CD4-positive, alpha-beta memory T cell (primary cell): ENCODE measurements around the gene RND3. TPM values are rescaled to one million over a fixed set of nuclear protein-coding genes. Genes with fewer than 3 reads are reported as not detected.

Experiments
- CTCF ChIA-PET: fragments of 350-600 bp; sonication (Branson Sonifier 250); formaldehyde crosslinking; loops from one replicate; lab custom pipeline; 2021; ENCODE audit warnings: inconsistent platforms; ENCODE audit not compliant: partially characterized antibody; lab: Charles Lee
- POLR2A ChIA-PET: fragments of 350-600 bp; sonication (Branson Sonifier 250); formaldehyde crosslinking; loops from one replicate; lab custom pipeline; 2021; ENCODE audit not compliant: partially characterized antibody; lab: Charles Lee
- DNase-seq, 5 donors: peaks; one replicate each; pipeline versions ENCODE4 v3.0.0 to v3.0.0-alpha.2; 2020 to 2022; ENCODE audit warnings: mixed read lengths in 1 of 5
- H3K27ac ChIP-seq: one replicate; pipeline ENCODE4 v1.7.0; 2013; ENCODE audit warnings: low read depth, low read length
- H3K27me3 ChIP-seq: 2 replicates; pipeline ENCODE4 v1.7.0; 2013; ENCODE audit warnings: mild to moderate bottlenecking, low read length, moderate library complexity; ENCODE audit not compliant: insufficient read depth
- H3K36me3 ChIP-seq: 2 replicates; pipeline ENCODE4 v1.7.0; 2013; ENCODE audit warnings: mild to moderate bottlenecking, low read length, moderate library complexity; ENCODE audit not compliant: insufficient read depth
- H3K4me1 ChIP-seq: 2 replicates; pipeline ENCODE4 v1.7.0; 2013; ENCODE audit warnings: mild to moderate bottlenecking, low read length, moderate library complexity; ENCODE audit not compliant: insufficient read depth
- H3K4me3 ChIP-seq, 2 donors: one replicate each; pipeline ENCODE4 v1.7.0; 2013; ENCODE audit warnings: low read length in 2 of 2, mild to moderate bottlenecking in 1 of 2
- H3K9me3 ChIP-seq, 2 donors: one replicate each; pipeline ENCODE4 v1.7.0; 2013; ENCODE audit warnings: low read length in 2 of 2, control low read depth in 1 of 2; ENCODE audit not compliant: control insufficient read depth in 1 of 2
- H3K27ac Mint-ChIP-seq, 7 donors: one replicate each; pipeline ENCODE4 v1.8.0; 2020 to 2021; ENCODE audit warnings: mixed read lengths in 7 of 7, mild to moderate bottlenecking in 6 of 7, inconsistent platforms in 3 of 7, moderate library complexity in 3 of 7
- H3K27me3 Mint-ChIP-seq, 2 donors: one replicate each; pipeline ENCODE4 v1.8.0; 2020 to 2021; ENCODE audit warnings: mixed read lengths in 2 of 2
- H3K36me3 Mint-ChIP-seq, 2 donors: one replicate each; pipeline ENCODE4 v1.8.0; 2020 to 2021; ENCODE audit warnings: mixed read lengths in 2 of 2, inconsistent platforms in 1 of 2, mild to moderate bottlenecking in 1 of 2
- H3K4me1 Mint-ChIP-seq, 4 donors: one replicate each; pipeline ENCODE4 v1.8.0; 2020 to 2021; ENCODE audit warnings: mixed read lengths in 4 of 4, mild to moderate bottlenecking in 1 of 4
- H3K4me3 Mint-ChIP-seq, 8 donors: one replicate each; pipeline ENCODE4 v1.8.0; 2020 to 2021; ENCODE audit warnings: mixed read lengths in 8 of 8, mild to moderate bottlenecking in 7 of 8, moderate library complexity in 6 of 8, inconsistent platforms in 3 of 8
- H3K9me3 Mint-ChIP-seq, 8 donors: one replicate each; pipeline ENCODE4 v1.8.0; 2020 to 2021; ENCODE audit warnings: mixed read lengths in 8 of 8, mild to moderate bottlenecking in 5 of 8, inconsistent platforms in 3 of 8, moderate library complexity in 1 of 8
- intact Hi-C: fragments of 100-400 bp; cut with micrococcal nuclease; formaldehyde crosslinking; loops from one replicate; pipeline ENCODE4 v1.15.1; 2023
- polyA plus RNA-seq, 2 donors: library from polyadenylated mRNA; unstranded; fragments of 300-500 nt; fragmentation: Illumina TruSeq; gene quantifications; one replicate each; pipeline ENCODE4 v1.2.3, GENCODE V29; 2021
- total RNA-seq, 2 experiments: library from RNA; stranded (reverse); gene quantifications; one replicate each; pipeline ENCODE4 v1.2.3, GENCODE V29; 2021

Gene RND3
- total and polyA plus RNA-seq, 4 experiments from 2014 or later = not detected

DNA sequence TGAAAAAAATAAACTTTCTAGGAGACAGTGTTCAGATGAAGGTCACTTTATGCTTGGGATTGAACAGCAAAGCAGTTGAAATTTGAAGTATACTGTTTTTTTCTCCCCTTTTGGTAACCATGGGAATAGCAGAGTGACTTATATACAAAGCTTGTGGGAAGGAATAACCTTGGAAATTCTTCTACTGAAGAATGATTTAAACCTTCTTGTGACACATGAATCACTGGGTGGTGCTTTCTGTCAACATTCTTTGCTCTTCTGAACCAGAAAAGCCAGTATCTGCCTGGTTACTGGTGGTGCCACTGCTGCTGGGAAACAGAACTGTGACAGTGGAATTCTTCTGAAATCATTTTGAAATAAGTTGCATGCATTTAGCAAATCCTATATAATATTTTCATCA lies 39.4 kb upstream of the RND3 start:
- intact Hi-C loops = no loop called here
- Mint-ChIP-seq H3K4me3 (no peak overlapping the region), H3K36me3 (no peaks in the 10 kb centered on the region), H3K27ac (no peak overlapping the region), H3K27me3 (no peaks in the 10 kb centered on the region), H3K4me1 (no peaks in the 10 kb centered on the region), H3K9me3 (peaks cover 0 to 5% (median 0%) of the 10 kb centered on the region in 8 donors)
- H3K27me3 ChIP-seq = no peaks in the 10 kb centered on the region
- H3K4me3 ChIP-seq = no peak overlapping the region
- H3K9me3 ChIP-seq = no peaks in the 10 kb centered on the region
- no peaks in the 10 kb centered on the region for H3K36me3 ChIP-seq
- H3K4me1 ChIP-seq = no peaks in the 10 kb centered on the region
- POLR2A ChIA-PET = no interaction called here
- no peak for DNase-seq
- no peak overlapping the region for H3K27ac ChIP-seq
- CTCF ChIA-PET = no interaction called here

DNA sequence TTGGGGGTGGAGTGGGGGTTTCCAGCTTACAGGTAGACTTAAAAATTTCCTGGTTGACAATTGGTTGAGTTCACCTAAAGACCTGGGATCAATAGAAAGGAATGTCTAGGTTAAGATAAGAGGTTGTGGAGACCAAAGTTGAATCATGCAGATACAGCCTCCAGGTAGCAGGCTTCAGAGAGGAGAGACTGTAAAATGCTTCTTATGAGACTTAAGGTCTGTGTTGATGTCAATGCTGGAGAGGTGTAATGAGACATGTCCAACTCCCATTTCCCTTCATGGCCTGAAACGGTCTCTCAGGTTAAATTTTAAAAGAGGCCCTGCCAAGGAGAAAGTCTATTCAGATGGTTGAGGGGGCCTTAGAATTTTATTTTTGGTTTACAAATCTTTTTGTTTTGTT lies 38.5 kb upstream of the RND3 start:
- Mint-ChIP-seq H3K27ac (no peak overlapping the region), H3K9me3 (peaks cover 0 to 5% (median under 1%) of the 10 kb centered on the region in 8 donors), H3K36me3 (no peaks in the 10 kb centered on the region), H3K27me3 (no peaks in the 10 kb centered on the region), H3K4me1 (no peaks in the 10 kb centered on the region), H3K4me3 (no peak overlapping the region)
- POLR2A ChIA-PET = no interaction called here
- Histone ChIP-seq H3K36me3 (no peaks in the 10 kb centered on the region), H3K4me1 (no peaks in the 10 kb centered on the region), H3K27ac (no peak overlapping the region), H3K27me3 (no peaks in the 10 kb centered on the region), H3K9me3 (no peaks in the 10 kb centered on the region), H3K4me3 (no peak overlapping the region)
- no peak for DNase-seq
- intact Hi-C loops = no loop called here
- CTCF ChIA-PET = no interaction called here

DNA sequence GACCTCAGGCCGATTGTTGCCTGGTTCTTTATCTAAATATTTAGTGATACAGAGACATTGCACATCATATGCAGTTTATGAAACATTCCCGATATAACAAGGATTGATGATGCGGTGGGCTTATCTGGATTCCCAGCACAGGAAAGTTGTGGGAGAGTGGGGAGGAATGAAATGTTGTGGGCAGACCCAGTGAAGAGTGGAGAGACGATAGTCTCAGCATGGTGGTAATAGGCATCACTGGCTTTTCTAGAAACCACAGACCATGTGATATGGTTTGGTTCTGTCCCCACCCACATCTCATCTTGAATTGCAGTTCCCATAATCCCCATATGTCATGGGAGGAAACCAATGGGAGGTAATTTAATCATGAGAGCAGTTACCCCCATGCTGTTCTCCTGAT lies 34.8 kb upstream of the RND3 start:
- no peaks in the 10 kb centered on the region for H3K27me3 Mint-ChIP-seq
- H3K27me3 ChIP-seq = no peaks in the 10 kb centered on the region
- peaks cover 0 to 5% (median under 1%) of the 10 kb centered on the region in 8 donors for H3K9me3 Mint-ChIP-seq
- intact Hi-C loops = no loop called here
- no peaks in the 10 kb centered on the region for H3K36me3 Mint-ChIP-seq
- no peak overlapping the region for H3K27ac ChIP-seq
- no peak overlapping the region for H3K27ac Mint-ChIP-seq
- CTCF ChIA-PET = no interaction called here
- no peak overlapping the region for H3K4me3 ChIP-seq
- H3K9me3 ChIP-seq = no peaks in the 10 kb centered on the region
- no peak overlapping the region for H3K4me3 Mint-ChIP-seq
- H3K4me1 Mint-ChIP-seq = no peaks in the 10 kb centered on the region
- no peaks in the 10 kb centered on the region for H3K4me1 ChIP-seq
- POLR2A ChIA-PET = no interaction called here
- H3K36me3 ChIP-seq = no peaks in the 10 kb centered on the region
- DNase-seq = no peak

DNA sequence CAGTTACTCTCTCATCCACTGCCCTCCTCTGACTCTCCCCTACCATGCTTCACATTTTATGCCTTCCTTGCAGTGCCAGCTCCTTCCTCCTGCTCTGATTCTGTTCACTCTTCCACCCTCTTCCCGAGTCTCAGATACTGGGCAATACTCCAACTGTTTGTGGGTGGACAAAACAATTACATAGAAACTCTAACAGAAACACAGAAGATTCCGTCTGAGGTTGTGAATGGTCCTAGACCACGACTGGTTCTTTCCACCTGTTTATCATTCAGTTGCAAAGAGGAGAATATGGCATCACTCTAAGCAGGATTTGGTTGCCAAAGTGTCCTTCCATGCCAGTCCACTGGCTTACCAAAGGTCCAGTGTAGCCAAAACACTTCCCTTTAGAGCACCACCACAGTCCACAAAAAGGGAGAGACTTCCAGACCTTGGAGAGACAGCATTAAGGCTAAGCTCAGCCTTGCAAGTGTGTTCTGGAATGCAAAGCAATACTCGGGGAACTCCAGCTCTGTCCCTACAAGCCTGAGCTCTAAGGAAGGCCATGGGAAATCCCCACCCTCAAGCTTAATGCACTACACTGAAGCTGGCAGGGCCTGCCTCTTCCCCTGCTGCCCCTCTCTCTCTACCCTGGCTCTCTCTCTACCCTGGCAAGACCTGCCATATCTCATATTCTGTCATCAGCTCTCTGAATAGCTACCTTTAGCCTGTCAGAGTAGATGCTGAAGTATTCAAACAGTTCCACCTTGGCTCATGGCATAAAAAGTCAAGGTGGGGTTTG lies 33.6 kb upstream of the RND3 start:
- no peaks in the 10 kb centered on the region for H3K4me1 Mint-ChIP-seq
- no peaks in the 10 kb centered on the region for H3K27me3 Mint-ChIP-seq
- Histone ChIP-seq H3K27ac (no peak overlapping the region), H3K36me3 (no peaks in the 10 kb centered on the region), H3K9me3 (no peaks in the 10 kb centered on the region), H3K4me3 (no peak overlapping the region), H3K27me3 (no peaks in the 10 kb centered on the region), H3K4me1 (no peaks in the 10 kb centered on the region)
- H3K36me3 Mint-ChIP-seq = no peaks in the 10 kb centered on the region
- DNase-seq = no peak
- no peak overlapping the region for H3K27ac Mint-ChIP-seq
- no peak overlapping the region for H3K4me3 Mint-ChIP-seq
- ChIA-PET CTCF (no interaction called here), POLR2A (no interaction called here)
- H3K9me3 Mint-ChIP-seq = peaks cover 0 to 5% (median under 1%) of the 10 kb centered on the region in 8 donors
- intact Hi-C loops = no loop called here

DNA sequence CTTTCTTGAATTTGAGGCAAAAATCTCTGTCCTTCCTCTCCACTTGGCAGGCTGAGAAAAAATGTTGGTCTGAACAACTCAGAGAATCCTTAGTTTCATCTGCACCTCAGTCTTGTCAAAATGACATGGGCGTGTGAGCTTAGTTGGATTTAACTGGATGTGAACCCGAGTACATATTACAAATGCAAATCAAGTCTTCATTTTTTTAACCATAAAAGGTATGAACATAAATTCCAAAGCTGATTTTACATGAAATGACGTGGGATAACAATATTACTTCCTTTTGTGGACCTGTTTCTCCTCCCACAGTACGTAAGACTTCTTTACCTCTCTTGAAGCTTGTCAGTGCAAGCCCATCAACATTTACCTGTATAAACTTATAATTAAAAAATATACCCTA lies 32.6 kb upstream of the RND3 start:
- H3K36me3 ChIP-seq = no peaks in the 10 kb centered on the region
- H3K36me3 Mint-ChIP-seq = no peaks in the 10 kb centered on the region
- H3K4me1 Mint-ChIP-seq = no peaks in the 10 kb centered on the region
- ChIA-PET POLR2A (no interaction called here), CTCF (no interaction called here)
- no peak overlapping the region for H3K27ac ChIP-seq
- H3K27me3 ChIP-seq = no peaks in the 10 kb centered on the region
- DNase-seq = no peak
- no peak overlapping the region for H3K4me3 ChIP-seq
- no peaks in the 10 kb centered on the region for H3K27me3 Mint-ChIP-seq
- no peaks in the 10 kb centered on the region for H3K9me3 ChIP-seq
- no peak overlapping the region for H3K27ac Mint-ChIP-seq
- H3K4me3 Mint-ChIP-seq = no peak overlapping the region
- H3K9me3 Mint-ChIP-seq = peaks cover 0 to 5% (median under 1%) of the 10 kb centered on the region in 8 donors
- intact Hi-C loops = no loop called here
- H3K4me1 ChIP-seq = no peaks in the 10 kb centered on the region

DNA sequence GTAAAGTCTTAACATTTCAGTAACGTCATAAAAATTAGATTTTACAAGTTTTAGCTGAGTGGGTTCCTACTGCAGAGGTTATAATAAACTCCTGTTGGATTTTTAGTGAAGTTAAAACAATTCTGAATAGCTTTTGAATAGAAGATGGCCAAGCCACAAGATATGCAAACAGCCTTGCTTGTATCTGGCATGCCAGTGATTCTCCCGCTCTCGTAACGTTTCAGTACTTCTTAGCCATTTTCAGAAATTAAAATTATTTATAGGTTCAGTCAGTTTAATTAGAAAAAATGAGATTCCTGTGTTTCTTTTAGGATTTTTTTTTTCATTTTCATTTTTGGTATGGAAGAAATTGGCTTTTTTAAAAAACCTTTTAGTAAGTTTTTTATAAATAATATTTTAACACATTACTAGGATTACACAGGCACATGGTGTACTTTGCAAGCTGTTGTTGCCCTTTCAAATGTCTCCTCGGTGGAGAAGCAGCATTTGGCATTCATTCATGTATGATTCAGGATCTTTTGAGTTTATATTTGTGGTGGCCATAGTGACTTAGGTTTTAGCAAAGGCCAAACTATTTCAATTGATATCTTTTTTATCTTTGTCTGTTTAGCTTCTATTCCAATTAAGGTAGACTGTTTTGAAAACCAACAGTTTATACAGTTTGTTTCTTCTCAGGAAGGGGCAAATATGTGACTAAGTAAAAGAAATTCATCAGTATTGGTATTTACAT lies 30.6 kb upstream of the RND3 start:
- no peaks in the 10 kb centered on the region for H3K27me3 Mint-ChIP-seq
- no peak overlapping the region for H3K4me3 Mint-ChIP-seq
- CTCF ChIA-PET = no interaction called here
- H3K36me3 ChIP-seq = no peaks in the 10 kb centered on the region
- no peak overlapping the region for H3K27ac ChIP-seq
- no peaks in the 10 kb centered on the region for H3K4me1 Mint-ChIP-seq
- POLR2A ChIA-PET = no interaction called here
- no peaks in the 10 kb centered on the region for H3K36me3 Mint-ChIP-seq
- H3K27me3 ChIP-seq = no peaks in the 10 kb centered on the region
- H3K27ac Mint-ChIP-seq = no peak overlapping the region
- no peak overlapping the region for H3K4me3 ChIP-seq
- intact Hi-C loops = no loop called here
- H3K9me3 ChIP-seq = no peaks in the 10 kb centered on the region
- H3K4me1 ChIP-seq = no peaks in the 10 kb centered on the region
- peaks cover 0 to 4% (median under 1%) of the 10 kb centered on the region in 8 donors for H3K9me3 Mint-ChIP-seq
- DNase-seq = no peak

DNA sequence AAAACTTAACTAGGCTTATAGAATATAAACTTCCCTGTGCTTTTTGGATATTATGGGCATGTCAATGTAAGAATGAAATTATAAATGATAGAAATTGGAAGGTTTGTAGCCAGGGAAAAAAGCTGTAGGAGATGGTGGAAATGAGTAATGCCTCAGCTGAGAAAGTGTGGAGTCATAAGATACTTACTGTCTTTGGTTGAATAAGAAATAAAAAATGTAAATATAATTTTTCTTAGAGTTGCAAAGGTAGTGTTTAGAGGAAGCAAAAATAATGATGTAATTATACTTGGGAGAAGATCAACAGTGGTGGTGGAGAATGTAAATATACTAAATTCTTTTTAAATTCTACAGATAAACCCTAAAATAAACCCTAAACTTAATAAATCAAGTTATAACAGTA lies 26.2 kb upstream of the RND3 start:
- ChIA-PET CTCF (no interaction called here), POLR2A (no interaction called here)
- Histone ChIP-seq H3K36me3 (no peaks in the 10 kb centered on the region), H3K9me3 (no peaks in the 10 kb centered on the region), H3K4me3 (no peak overlapping the region), H3K4me1 (no peaks in the 10 kb centered on the region), H3K27me3 (no peaks in the 10 kb centered on the region), H3K27ac (no peak overlapping the region)
- no peak for DNase-seq
- Mint-ChIP-seq H3K4me1 (no peaks in the 10 kb centered on the region), H3K4me3 (no peak overlapping the region), H3K27me3 (peaks cover 0 to 2% of the 10 kb centered on the region in 2 donors), H3K27ac (no peak overlapping the region), H3K36me3 (no peaks in the 10 kb centered on the region), H3K9me3 (peaks cover 0 to 2% (median 0%) of the 10 kb centered on the region in 8 donors)
- intact Hi-C loops = no loop called here
